Breast epithelium (tissue), 3 donors: Measurements from ENCODE around the gene PLCG2.

Source experiments
- CTCF ChIP-seq, 3 donors: fragments of 450-650 bp; IDR thresholded peaks; one replicate each; pipeline ENCODE4 v1.5.1; 2016 to 2017; ENCODE audit warnings: antibody characterized with exemption in 3 of 3, mild to moderate bottlenecking in 3 of 3, moderate library complexity in 3 of 3
- POLR2A ChIP-seq: fragments of 450-650 bp; IDR thresholded peaks from one replicate; pipeline ENCODE4 v1.6.1; 2016; ENCODE audit warnings: antibody characterized with exemption, mild to moderate bottlenecking, moderate library complexity
- POLR2AphosphoS5 ChIP-seq, 3 donors: sonication (generic); formaldehyde crosslinking; IDR thresholded peaks; one replicate each; pipeline ENCODE4 v1.6.1; 2017; ENCODE audit warnings: antibody characterized with exemption in 3 of 3

GRCh38 chr16:81838794-81839193 is 59.7 kb downstream of the PLCG2 start:
- TF ChIP-seq POLR2AphosphoS5 (IDR thresholded peaks at IDR 0.05) (no peak), CTCF (IDR thresholded peaks at IDR 0.05) (no peak), POLR2A (no peak)
